Dermis blood vessel endothelial cell (primary cell): ENCODE data around the gene INPP5J. TPM values are rescaled to one million over a fixed set of nuclear protein-coding genes. Genes with fewer than 3 reads are reported as not detected.
"Not testable (repeated sequence)": the region's sequence is repeated elsewhere in the genome, so short reads cannot be mapped to it uniquely, and the experiment has no call there.

Experiments used
- DNase-seq: peaks from one replicate; pipeline ENCODE4 v3.0.0; 2010
- total RNA-seq: library from RNA; depleted of rRNA; stranded (reverse); fragments of >200 nt; gene quantifications from 2 replicates; pipeline ENCODE4 v1.2.3, GENCODE V29; 2014

Gene INPP5J
- total RNA-seq, 1 donor from 2014 or later: not detected

GRCh38 chr22:31102441-31103081 lies 20.2 kb upstream of the INPP5J start:
- peak; percentile 72 for DNase-seq

GRCh38 chr22:31103111-31103510 lies 19.7 kb upstream of the INPP5J start:
- no peak for DNase-seq

GRCh38 chr22:31103899-31104694 lies 18.7 kb upstream of the INPP5J start:
- no peak for DNase-seq

GRCh38 chr22:31104869-31105268 lies 17.9 kb upstream of the INPP5J start:
- peak; percentile 39 for DNase-seq

- DNase-seq: no peak
These were observed 17.4 kb upstream of the INPP5J start for GRCh38 chr22:31105282-31105929.

GRCh38 chr22:31106001-31106571 lies 16.7 kb upstream of the INPP5J start:
- peak; percentile 29 for DNase-seq

GRCh38 chr22:31106731-31107177 lies 16.0 kb upstream of the INPP5J start:
- DNase-seq: no peak

GRCh38 chr22:31107178-31107893 lies 15.4 kb upstream of the INPP5J start, which contains the start of gene SELENOM:
TSS of gene SELENOM (minus strand) at chr22:31107568. CDS start at chr22:31107505, 63 bp downstream.
- DNase-seq: peak; percentile 98

GRCh38 chr22:31107894-31108218 lies 14.9 kb upstream of the INPP5J start:
- no peak for DNase-seq

GRCh38 chr22:31112547-31113091 lies 10.1 kb upstream of the INPP5J start:
- not testable (repeated sequence) for DNase-seq

GRCh38 chr22:31118046-31118820 lies 4.5 kb upstream of the INPP5J start:
- no peak for DNase-seq

GRCh38 chr22:31119026-31119717 lies 3.6 kb upstream of the INPP5J start:
- DNase-seq: no peak

- no peak for DNase-seq
These were observed 2.5 kb upstream of the INPP5J start for GRCh38 chr22:31120230-31120629.

GRCh38 chr22:31120642-31121041 lies 2.1 kb upstream of the INPP5J start:
- DNase-seq: no peak

GRCh38 chr22:31121403-31121802 lies 1.4 kb upstream of the INPP5J start:
- DNase-seq: no peak

- no peak for DNase-seq
These were observed 602 bp upstream of the INPP5J start for GRCh38 chr22:31122196-31122531.

GRCh38 chr22:31123292-31123602 lies 481 bp downstream of the INPP5J start:
- no peak for DNase-seq

- no peak for DNase-seq
These were observed 1.5 kb downstream of the INPP5J start for GRCh38 chr22:31124290-31124689.

GRCh38 chr22:31124811-31125465 lies 2.2 kb downstream of the INPP5J start:
- DNase-seq: no peak

GRCh38 chr22:31125521-31126117 lies 2.9 kb downstream of the INPP5J start:
- DNase-seq: no peak
